ENCODE results near the gene POU2AF3. TPM values are rescaled to one million over a fixed set of nuclear protein-coding genes. Genes with fewer than 3 reads are reported as not detected.

POU2AF3 gene
- polyA plus RNA-seq, 1 donor from 2014 or later: 0.18 TPM

DNA sequence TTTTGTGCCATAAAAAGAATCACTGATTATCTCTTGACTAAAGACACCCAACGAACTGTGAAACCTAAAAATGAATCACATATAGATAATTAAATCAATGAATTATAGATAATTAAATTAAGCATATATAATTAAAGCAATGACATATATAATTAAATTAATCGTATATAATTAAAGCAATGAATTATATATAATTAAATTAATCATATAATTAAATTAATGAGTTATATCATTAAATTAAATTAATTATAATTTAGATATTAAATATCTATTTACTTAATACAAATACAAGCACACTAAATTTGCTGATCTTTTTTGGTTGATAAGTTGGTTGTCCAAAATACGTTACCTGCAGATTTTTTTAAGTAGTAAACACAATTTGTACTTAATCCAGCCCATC is 49.8 kb downstream of the POU2AF3 start:
- Mint-ChIP-seq H3K27me3 (no peaks in the 10 kb centered on the region), H3K9me3 (no peaks in the 10 kb centered on the region), H3K4me1 (peaks cover 34 to 60% (median 40%) of the 10 kb centered on the region in 3 donors), H3K27ac (no peak overlapping the region), H3K4me3 (no peak overlapping the region), H3K36me3 (peaks cover 2% of the 10 kb centered on the region)

DNA sequence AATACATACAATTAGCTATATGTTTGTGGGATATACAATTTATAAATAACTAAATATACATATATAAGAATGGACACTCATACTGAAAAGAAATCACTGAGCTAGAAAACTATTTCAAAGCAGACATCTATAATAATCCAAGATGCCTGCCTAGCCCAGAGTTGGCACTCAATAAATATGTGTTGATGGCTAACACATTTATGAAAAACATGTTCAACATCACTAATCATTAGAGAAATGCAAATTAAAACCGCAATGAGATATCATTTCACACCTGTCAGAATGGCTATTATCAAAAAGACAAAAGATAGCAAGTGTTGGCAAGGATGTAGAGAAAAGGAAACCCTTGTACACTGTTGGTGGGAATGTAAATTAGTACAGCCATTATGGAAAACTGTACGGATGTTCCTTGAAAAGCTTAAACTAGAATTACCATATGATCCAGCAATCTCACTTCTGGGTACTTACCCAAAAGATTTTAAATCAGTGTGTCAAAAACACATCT is 50.9 kb downstream of the POU2AF3 start:
- Mint-ChIP-seq H3K27ac (peak overlapping the region in 2 of 3 donors; percentile 9 to 57), H3K36me3 (peaks cover 2% of the 10 kb centered on the region), H3K4me1 (peaks cover 37 to 59% (median 44%) of the 10 kb centered on the region in 3 donors), H3K4me3 (peak overlapping the region in 2 of 4 donors; percentile 15 to 38), H3K9me3 (no peaks in the 10 kb centered on the region), H3K27me3 (no peaks in the 10 kb centered on the region)

DNA sequence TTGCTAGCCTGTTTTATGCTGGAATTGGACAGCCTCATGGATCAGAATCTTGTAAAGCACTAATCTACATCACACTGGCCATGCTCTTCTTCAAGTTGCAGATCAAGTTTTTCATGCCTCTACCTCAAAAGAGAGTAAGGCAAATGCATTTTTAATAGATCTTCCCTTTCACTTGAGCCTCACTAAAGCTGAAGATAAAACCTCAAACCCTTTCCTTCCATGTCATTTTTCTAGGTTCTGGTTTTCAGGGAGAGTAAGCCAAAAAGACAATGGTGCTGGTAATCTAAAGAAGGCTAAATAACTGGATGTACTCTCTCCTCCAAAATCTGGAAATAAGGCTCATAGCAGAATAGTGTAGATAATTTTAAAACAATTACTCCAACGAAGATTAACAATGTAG is 52.5 kb downstream of the POU2AF3 start:
- Mint-ChIP-seq H3K4me3 (no peak overlapping the region), H3K27me3 (no peaks in the 10 kb centered on the region), H3K36me3 (peaks cover 4% of the 10 kb centered on the region), H3K9me3 (no peaks in the 10 kb centered on the region), H3K4me1 (peaks cover 38 to 59% (median 54%) of the 10 kb centered on the region in 3 donors), H3K27ac (peak overlapping the region in 2 of 3 donors; percentile 22 to 77)

DNA sequence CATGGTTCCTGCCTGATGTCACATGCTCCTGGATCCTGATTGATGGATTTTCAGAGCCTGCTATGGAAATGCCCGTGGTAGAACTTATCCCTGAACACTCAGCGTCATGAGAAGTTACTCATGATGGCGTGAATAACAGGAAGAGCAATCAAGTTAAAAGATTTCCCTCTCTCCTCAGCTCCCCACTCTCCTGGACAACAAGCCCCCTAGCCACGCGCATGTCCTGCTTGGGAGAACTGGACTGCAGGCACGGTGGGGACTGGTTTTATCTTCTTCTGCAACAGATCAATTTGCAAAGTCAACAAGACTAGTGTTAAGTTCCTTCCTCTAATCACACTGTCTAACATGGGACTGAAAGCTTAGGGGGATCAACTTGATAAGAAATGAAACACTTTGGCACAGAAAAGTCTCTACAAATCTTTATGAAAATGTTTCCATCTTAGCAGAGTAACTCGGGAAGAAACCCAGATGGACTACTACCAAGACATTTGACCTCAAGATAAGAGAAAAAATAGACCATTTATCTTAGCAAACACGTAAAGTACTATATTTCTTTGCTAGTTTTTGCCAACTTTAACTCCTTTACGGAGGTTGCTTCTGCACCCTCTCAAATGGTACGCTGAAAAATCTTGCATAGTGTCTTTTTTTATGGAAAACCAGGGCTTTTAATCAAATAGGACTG is 53.2 kb downstream of the POU2AF3 start:
- peak overlapping the region; percentile 22 to 87 (median 80) for H3K27ac Mint-ChIP-seq
- H3K4me3 Mint-ChIP-seq: peak overlapping the region in 1 of 4 donors; percentile 9
- no peaks in the 10 kb centered on the region for H3K27me3 Mint-ChIP-seq
- peaks cover 4% of the 10 kb centered on the region for H3K36me3 Mint-ChIP-seq
- no peaks in the 10 kb centered on the region for H3K9me3 Mint-ChIP-seq
- H3K4me1 Mint-ChIP-seq: peaks cover 40 to 55% (median 53%) of the 10 kb centered on the region in 3 donors

GRCh38 chr11:111352231-111352746 is 53.9 kb downstream of the POU2AF3 start:
- Mint-ChIP-seq H3K36me3 (peaks cover 4% of the 10 kb centered on the region), H3K27me3 (no peaks in the 10 kb centered on the region), H3K9me3 (no peaks in the 10 kb centered on the region), H3K27ac (peak overlapping the region; percentile 17 to 87 (median 80)), H3K4me1 (peaks cover 39 to 51% (median 51%) of the 10 kb centered on the region in 3 donors), H3K4me3 (no peak overlapping the region)

DNA sequence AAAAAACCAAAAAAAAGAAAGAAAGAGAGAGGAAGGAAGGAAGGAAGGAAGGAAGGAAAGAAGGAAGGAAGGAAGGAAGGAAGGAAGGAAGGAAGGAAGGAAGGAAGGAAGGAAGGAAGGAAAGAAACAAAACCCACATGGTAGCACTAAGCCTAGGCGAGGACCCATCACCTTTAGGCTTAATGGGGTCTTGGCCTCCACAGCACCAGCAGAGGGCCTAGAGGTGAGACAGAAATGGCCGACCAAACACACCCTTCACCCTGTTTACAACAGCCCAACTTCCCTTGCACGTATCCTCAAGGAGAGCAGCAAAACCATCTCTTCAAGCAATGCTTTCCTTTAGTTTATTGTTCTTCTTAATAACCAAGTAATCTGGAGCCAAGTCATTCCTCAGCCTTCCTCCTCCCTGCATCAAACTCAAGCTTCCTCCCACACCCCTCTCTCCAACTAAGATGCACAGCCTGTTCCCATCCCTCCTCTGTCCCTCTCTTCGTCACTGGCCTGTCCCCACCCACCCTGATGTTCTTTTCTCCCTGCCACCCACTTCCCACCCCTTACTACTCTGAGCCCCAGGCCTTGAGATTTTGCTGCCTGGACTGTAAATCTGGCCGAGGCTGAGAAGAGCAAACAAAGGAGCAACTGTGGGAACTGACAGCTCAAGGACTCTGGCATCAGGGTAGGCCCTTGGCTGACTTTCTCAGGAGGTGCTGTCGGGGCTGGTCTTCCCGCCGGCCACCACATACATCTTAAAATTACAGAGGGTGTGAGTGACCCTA is 54.8 kb downstream of the POU2AF3 start:
- peak overlapping the region in 1 of 4 donors; percentile 14 for H3K4me3 Mint-ChIP-seq
- H3K9me3 Mint-ChIP-seq: no peaks in the 10 kb centered on the region
- peaks cover 4% of the 10 kb centered on the region for H3K36me3 Mint-ChIP-seq
- peaks cover 36 to 51% (median 48%) of the 10 kb centered on the region in 3 donors for H3K4me1 Mint-ChIP-seq
- no peaks in the 10 kb centered on the region for H3K27me3 Mint-ChIP-seq
- H3K27ac Mint-ChIP-seq: peak overlapping the region; percentile 17 to 92 (median 53)

DNA sequence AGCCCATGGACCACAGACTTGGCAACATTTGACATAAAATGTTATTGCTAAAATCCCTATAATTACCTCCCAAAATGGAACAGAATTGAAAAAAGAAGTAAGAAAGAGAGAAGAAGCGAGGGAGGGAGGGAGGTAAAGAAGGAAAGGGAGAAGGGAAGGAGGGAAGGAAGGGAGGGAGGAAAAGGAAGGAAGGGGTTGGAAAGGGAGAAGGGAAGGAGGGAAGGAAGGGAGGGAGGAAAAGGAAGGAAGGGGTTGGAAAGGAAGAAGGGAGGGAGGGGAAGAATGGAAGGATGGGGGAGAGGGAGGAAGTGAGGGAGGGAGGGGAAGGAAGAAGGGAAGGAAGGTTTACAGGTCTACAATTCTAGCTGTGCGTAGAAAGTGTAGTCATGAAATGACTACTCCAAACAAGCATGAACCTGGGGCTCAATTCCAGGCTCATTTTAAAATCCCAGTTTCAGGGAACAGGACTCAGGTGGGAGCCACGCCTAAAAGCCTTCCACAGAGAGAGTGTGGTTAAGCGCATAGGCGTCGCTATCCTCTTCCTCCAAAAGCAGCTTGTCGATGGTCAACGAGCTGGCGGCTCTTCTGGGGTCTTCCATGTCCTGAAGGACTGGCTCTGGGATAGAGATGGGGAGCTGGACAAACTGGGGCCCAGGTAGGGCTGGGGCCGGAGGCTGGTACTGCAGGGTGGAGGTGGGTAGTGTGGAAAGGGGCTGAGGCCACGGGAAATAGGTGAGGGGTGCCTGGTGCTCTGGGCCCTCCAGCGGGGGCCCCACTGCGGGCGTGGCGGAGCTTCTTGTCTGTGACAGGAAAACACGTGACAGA is 55.6 kb downstream of the POU2AF3 start:
- Mint-ChIP-seq H3K4me1 (peaks cover 35 to 51% (median 44%) of the 10 kb centered on the region in 3 donors), H3K9me3 (no peaks in the 10 kb centered on the region), H3K4me3 (no peak overlapping the region), H3K36me3 (peaks cover 4% of the 10 kb centered on the region), H3K27ac (peak overlapping the region; percentile 24 to 94 (median 39)), H3K27me3 (no peaks in the 10 kb centered on the region)

GRCh38 chr11:111354601-111354891 is 56.2 kb downstream of the POU2AF3 start:
- no peaks in the 10 kb centered on the region for H3K9me3 Mint-ChIP-seq
- H3K4me3 Mint-ChIP-seq: no peak overlapping the region
- H3K4me1 Mint-ChIP-seq: peaks cover 30 to 46% (median 39%) of the 10 kb centered on the region in 3 donors
- H3K27me3 Mint-ChIP-seq: no peaks in the 10 kb centered on the region
- H3K36me3 Mint-ChIP-seq: peaks cover 4% of the 10 kb centered on the region
- H3K27ac Mint-ChIP-seq: peak overlapping the region; percentile 39 to 94 (median 46)

DNA sequence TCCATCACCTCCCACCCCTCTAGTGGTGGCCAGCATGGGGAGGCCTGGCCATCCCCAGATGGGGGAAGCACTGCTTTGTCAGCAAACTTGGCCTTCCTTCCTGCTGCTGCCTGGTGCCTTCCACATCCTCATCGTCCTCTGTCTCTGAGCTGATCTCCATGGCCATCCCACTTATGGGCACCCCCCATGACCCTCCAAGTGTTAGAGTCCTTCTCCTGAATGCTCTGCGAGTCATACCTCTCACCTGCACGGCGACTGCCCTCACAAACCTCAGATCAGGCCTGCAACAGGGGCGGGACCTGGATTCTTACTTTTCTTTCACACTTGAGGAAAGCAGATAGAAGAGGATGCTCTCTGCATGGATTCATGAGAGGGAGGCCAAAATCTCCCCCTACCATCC is 56.8 kb downstream of the POU2AF3 start:
- H3K27ac Mint-ChIP-seq: peak overlapping the region in 2 of 3 donors; percentile 82 to 94

DNA sequence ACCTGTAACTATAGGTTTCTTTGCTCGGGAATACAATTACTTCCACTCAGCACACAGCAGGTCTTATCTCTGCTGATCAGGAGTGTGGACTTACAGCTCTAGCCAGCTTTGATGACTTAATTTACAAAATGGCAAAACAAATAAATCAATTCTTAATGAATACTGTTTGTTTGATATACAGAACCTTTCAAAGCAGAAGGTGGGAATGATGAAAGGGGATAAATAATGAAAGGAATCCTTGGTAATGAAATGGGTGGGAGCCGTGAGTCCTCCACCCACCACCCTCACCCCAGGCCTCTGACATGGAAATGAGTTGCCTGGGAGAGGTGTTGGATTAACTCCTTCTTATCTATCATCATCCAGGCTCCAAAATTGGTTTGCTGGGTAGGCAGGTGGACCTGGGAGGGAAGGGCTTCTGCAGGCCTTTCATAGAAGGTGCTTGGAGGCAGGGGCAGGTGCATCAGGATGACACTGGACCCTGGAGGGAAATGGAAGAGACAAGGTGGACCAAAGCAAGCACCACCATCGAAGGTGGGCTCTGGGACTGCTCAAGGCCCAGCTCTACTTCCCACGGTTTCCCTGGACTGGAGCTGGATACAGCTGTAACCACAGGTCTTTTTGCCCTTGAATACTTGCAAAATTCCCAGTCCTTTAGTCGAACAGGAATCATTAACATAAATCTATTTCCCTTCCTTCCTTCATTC is 57.8 kb downstream of the POU2AF3 start:
- H3K36me3 Mint-ChIP-seq: peaks cover 4% of the 10 kb centered on the region
- peaks cover 28 to 38% (median 32%) of the 10 kb centered on the region in 3 donors for H3K4me1 Mint-ChIP-seq
- H3K9me3 Mint-ChIP-seq: no peaks in the 10 kb centered on the region
- H3K27me3 Mint-ChIP-seq: no peaks in the 10 kb centered on the region
- H3K27ac Mint-ChIP-seq: peak overlapping the region in 2 of 3 donors; percentile 24 to 68
- H3K4me3 Mint-ChIP-seq: no peak overlapping the region

More for the DNA sequence above, 56.8 kb downstream of the POU2AF3 start:
- Mint-ChIP-seq H3K4me3 (peak overlapping the region in 2 of 4 donors; percentile 50 to 73), H3K36me3 (peaks cover 4% of the 10 kb centered on the region), H3K27me3 (no peaks in the 10 kb centered on the region), H3K9me3 (no peaks in the 10 kb centered on the region), H3K4me1 (peaks cover 29 to 41% (median 36%) of the 10 kb centered on the region in 3 donors)

DNA sequence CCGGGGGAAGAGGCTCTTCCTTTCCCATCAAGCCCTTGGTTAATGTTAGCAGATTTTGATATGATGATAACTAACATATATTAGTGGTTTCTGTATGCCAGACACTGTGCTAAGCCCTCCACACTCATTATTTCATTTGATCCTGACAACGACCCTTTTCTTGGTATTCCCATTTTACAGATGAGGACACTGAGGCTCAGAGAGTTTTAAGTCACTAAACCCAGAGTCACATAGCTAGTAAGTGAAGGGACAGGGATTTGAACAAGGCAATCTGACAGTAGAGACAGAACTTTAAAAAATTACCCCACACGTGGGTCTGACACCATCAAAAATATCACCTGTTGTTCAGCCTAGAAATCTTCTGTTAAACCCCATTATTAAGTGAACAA is 58.3 kb downstream of the POU2AF3 start:
- H3K4me3 Mint-ChIP-seq: no peak overlapping the region
- H3K36me3 Mint-ChIP-seq: peaks cover 8% of the 10 kb centered on the region
- H3K4me1 Mint-ChIP-seq: peaks cover 31 to 39% (median 32%) of the 10 kb centered on the region in 3 donors
- peak overlapping the region in 2 of 3 donors; percentile 24 to 68 for H3K27ac Mint-ChIP-seq
- no peaks in the 10 kb centered on the region for H3K27me3 Mint-ChIP-seq
- H3K9me3 Mint-ChIP-seq: no peaks in the 10 kb centered on the region

DNA sequence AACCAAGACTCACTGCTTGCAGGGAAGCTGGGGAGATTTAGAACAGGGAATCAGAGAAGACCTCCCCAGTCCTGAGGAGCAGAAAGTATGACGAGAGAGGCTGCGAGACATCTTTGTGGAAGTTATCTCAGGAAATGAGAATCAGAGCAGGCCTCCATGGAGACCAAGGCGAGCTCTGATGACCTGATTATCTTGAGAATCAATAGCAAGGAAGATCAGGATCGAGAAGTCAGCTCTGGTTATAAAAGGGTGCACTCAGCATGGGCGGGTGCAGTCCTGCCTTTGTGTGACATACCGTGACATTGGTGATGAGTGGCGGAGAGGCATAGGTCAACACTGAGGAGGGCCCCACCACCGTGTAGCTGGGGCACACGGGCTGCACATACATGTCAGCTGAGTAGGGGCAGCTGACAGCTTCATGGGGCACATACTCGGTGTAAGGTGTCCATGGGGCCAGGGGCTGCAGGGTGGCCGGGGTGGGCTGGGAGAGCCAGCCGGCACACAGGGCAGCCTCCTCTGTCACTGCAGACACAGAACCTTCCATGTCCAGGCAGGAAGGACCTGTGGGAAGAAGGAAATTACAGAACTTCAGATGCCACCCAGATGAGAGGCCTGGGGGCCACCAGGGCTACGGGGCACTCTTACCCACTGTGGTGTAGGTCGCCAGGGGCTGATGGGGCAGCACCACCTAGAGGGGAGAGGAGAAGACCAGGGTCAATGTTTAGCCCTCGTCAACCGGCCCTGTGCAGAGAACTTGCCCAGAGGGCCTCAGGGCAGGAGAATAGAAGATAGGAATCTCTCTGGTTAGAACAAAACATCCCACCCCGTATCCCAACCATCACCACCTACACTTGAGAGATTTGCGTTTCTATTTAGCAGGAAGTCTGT is 59.0 kb downstream of the POU2AF3 start:
- H3K4me3 Mint-ChIP-seq: no peak overlapping the region
- peaks cover 34 to 42% (median 37%) of the 10 kb centered on the region in 3 donors for H3K4me1 Mint-ChIP-seq
- peaks cover 6% of the 10 kb centered on the region for H3K36me3 Mint-ChIP-seq
- no peaks in the 10 kb centered on the region for H3K27me3 Mint-ChIP-seq
- H3K9me3 Mint-ChIP-seq: no peaks in the 10 kb centered on the region
- peak overlapping the region in 2 of 3 donors; percentile 24 to 31 for H3K27ac Mint-ChIP-seq

Measured in IgD-negative memory B cell (primary cell).